HepG2 (cell line): ENCODE data around the gene TOLLIP. TPM values are rescaled to one million over a fixed set of nuclear protein-coding genes. Genes with fewer than 3 reads are reported as not detected.

Source experiments
- ATAC-seq: fragments of 200-7000 bp; cut with Tn5 transposase; 3 replicates; pipeline ENCODE4 v1.9.1; 2020; ENCODE audit warnings: mild to moderate bottlenecking, moderate library complexity
- BruUV-seq: library from RNA; stranded (reverse); fragments of 400-500 nt; replicated peaks from 2 replicates; lab custom pipeline; 2021; lab: Mats Ljungman, UMichigan
- CTCF ChIA-PET: fragments of 300-600 bp; formaldehyde crosslinking; extraction: SDS; loops from one replicate; lab custom pipeline; 2021; ENCODE audit warnings: low total read pairs, inconsistent platforms, low intra/inter-chr PET ratio; lab: Yijun Ruan, JAX
- POLR2A ChIA-PET: fragments of 350-600 bp; sonication (Branson Sonifier 250); formaldehyde crosslinking; loops from one replicate; lab custom pipeline; 2020; ENCODE audit warnings: antibody characterized with exemption, inconsistent platforms; lab: Yijun Ruan, JAX
- DNase-seq: peaks from one replicate; pipeline ENCODE4 v3.0.0-alpha.2; 2015; ENCODE audit warnings: low spot score
- FAIRE-seq: peaks from 3 replicates; lab custom pipeline; 2011; peaks lifted over from hg19 to GRCh38; lab: Jason Lieb, UNC
- H2AFZ ChIP-seq: one replicate; pipeline ENCODE4 v1.6.1; 2011; ENCODE audit warnings: low read length, inconsistent platforms
- H3K27ac ChIP-seq: fragments of 300-600 bp; 3 replicates; pipeline ENCODE4 v1.8.0; 2011; ENCODE audit warnings: mixed run types, mild to moderate bottlenecking, mixed read lengths, low read length, inconsistent platforms; ENCODE audit not compliant: insufficient read depth; ENCODE audit errors: extremely low read length
- H3K27me3 ChIP-seq, 2 experiments: fragments of 200-600 bp in 1 of 2; 2 replicates in 1 of 2; 3 replicates in 1 of 2; pipeline versions ENCODE4 v1.6.0 to v1.8.0; 2011; ENCODE audit warnings: low read length in 2 of 2, mild to moderate bottlenecking in 2 of 2, moderate library complexity in 2 of 2, inconsistent platforms in 1 of 2; ENCODE audit not compliant: insufficient read depth in 2 of 2, control insufficient read depth in 1 of 2
- H3K36me3 ChIP-seq, 2 experiments: fragments of 200-600 bp in 1 of 2; replicated peaks in 1 of 2; 2 replicates in 1 of 2; 3 replicates in 1 of 2; pipeline versions ENCODE4 v1.5.1 to v1.8.0; 2011; ENCODE audit warnings: low read length in 2 of 2, inconsistent platforms in 1 of 2; ENCODE audit not compliant: insufficient read depth in 2 of 2, control insufficient read depth in 1 of 2
- H3K4me1 ChIP-seq: 2 replicates; pipeline ENCODE4 v1.5.1; 2012; ENCODE audit warnings: low read length, inconsistent platforms; ENCODE audit not compliant: insufficient read depth
- H3K4me2 ChIP-seq: 2 replicates; pipeline ENCODE4 v1.6.0; 2011; ENCODE audit warnings: low read depth, low read length, inconsistent platforms
- H3K4me3 ChIP-seq, 3 experiments: fragments of 200-600 bp in 1 of 3; sonication (generic), shearing (Covaris generic) in 1 of 3; replicated peaks in 1 of 3; 2 replicates each; pipeline ENCODE4 v1.5.1; 2011 to 2016; ENCODE audit warnings: low read length in 3 of 3, inconsistent platforms in 2 of 3, low read depth in 2 of 3, mild to moderate bottlenecking in 2 of 3, control low read depth in 1 of 3, mixed read lengths in 1 of 3; ENCODE audit not compliant: insufficient read depth in 1 of 3
- H3K79me2 ChIP-seq: one replicate; pipeline ENCODE4 v1.6.1; 2011; ENCODE audit warnings: low read length, inconsistent platforms; ENCODE audit not compliant: insufficient read depth
- H3K9ac ChIP-seq: 2 replicates; pipeline ENCODE4 v1.6.0; 2011; ENCODE audit warnings: mild to moderate bottlenecking, low read depth, low read length, inconsistent platforms; ENCODE audit not compliant: insufficient read depth
- H3K9me3 ChIP-seq: 2 replicates; pipeline ENCODE4 v1.5.1; 2012; ENCODE audit warnings: mild to moderate bottlenecking, low read length
- H4K20me1 ChIP-seq: 2 replicates; pipeline ENCODE4 v1.6.0; 2011; ENCODE audit warnings: inconsistent platforms, mild to moderate bottlenecking, low read length, moderate library complexity; ENCODE audit not compliant: insufficient read depth
- BHLHE40 ChIP-seq: IDR thresholded peaks from 2 replicates; pipeline ENCODE4 v1.6.1; 2011; ENCODE audit warnings: low read length, improper control_type of control experiment
- CSRNP2 ChIP-seq: sonication (generic); formaldehyde crosslinking; conservative IDR thresholded peaks from 2 replicates; pipeline ENCODE4 v1.8.0; 2022; ENCODE audit warnings: low read depth, missing genetic modification reagents
- HNRNPLL ChIP-seq: fragments of 200-400 bp; formaldehyde crosslinking; IDR thresholded peaks from 2 replicates; pipeline ENCODE4 v1.6.1; 2017; ENCODE audit warnings: mild to moderate bottlenecking, low read depth, low read length; ENCODE audit not compliant: poor library complexity, severe bottlenecking
- MAFK ChIP-seq, 2 experiments: IDR thresholded peaks in 1 of 2; conservative IDR thresholded peaks in 1 of 2; 2 replicates each; pipeline ENCODE4 v1.6.1; 2011; ENCODE audit warnings: improper control_type of control experiment in 2 of 2, low read length in 2 of 2
- NBN ChIP-seq: fragments of 450-650 bp; conservative IDR thresholded peaks from 2 replicates; pipeline ENCODE4 v1.6.1; 2017
- NFYB ChIP-seq: sonication (generic); formaldehyde crosslinking; IDR thresholded peaks from 2 replicates; pipeline ENCODE4 v1.4.0; 2020; ENCODE audit warnings: missing genetic modification reagents
- NRL ChIP-seq: sonication (generic); formaldehyde crosslinking; IDR thresholded peaks from 2 replicates; pipeline ENCODE4 v1.5.0; 2020; ENCODE audit warnings: missing genetic modification reagents, mild to moderate bottlenecking, moderate library complexity, borderline replicate concordance
- ZMAT3 ChIP-seq: sonication (generic); formaldehyde crosslinking; conservative IDR thresholded peaks from 2 replicates; pipeline ENCODE4 v1.7.0; 2021; ENCODE audit warnings: missing genetic modification reagents
- ZNF660 ChIP-seq: sonication (generic); formaldehyde crosslinking; IDR thresholded peaks from 2 replicates; pipeline ENCODE4 v1.5.1; 2020; ENCODE audit warnings: mild to moderate bottlenecking, low read depth, missing genetic modification reagents, borderline replicate concordance
- ZNF782 ChIP-seq: sonication (generic); formaldehyde crosslinking; IDR thresholded peaks from 2 replicates; pipeline ENCODE4 v1.4.0; 2020; ENCODE audit warnings: missing genetic modification reagents, mild to moderate bottlenecking, borderline replicate concordance
- ZNF839 ChIP-seq: sonication (generic); formaldehyde crosslinking; IDR thresholded peaks from 2 replicates; pipeline ENCODE4 v1.4.0; 2020; ENCODE audit warnings: missing genetic modification reagents, mild to moderate bottlenecking, borderline replicate concordance
- WGBS: methylation state at CpG from one replicate; pipeline ENCODE4 v1.1.6; 2017; ENCODE audit warnings: low lambda C conversion rate; 5-methylcytosine and 5-hydroxymethylcytosine counted together
- in situ Hi-C: cut with HindIII; loops from 2 replicates; pipeline ENCODE4 v1.10.0; 2017; ENCODE audit warnings: low pct_unique_long_range_greater_than_20kb; ENCODE audit not compliant: extremely low pct_ligation_motif_present
- intact Hi-C: fragments of 100-400 bp; cut with micrococcal nuclease; formaldehyde crosslinking; loops from one replicate; pipeline ENCODE4 v1.10.0; 2022; ENCODE audit not compliant: unreplicated experiment
- polyA plus RNA-seq, 8 experiments: library from polyadenylated mRNA; depleted of rRNA in 3 of 8; stranded (reverse) in 7 of 8; unstranded in 1 of 8; fragments of >200 nt; fragmentation: Illumina TruSeq in 4 of 8; extraction: Trizol in 4 of 8; gene quantifications; 2 replicates each; pipeline versions ENCODE4 v1.2.1 to v1.2.3, GENCODE V29; 2011 to 2016; ENCODE audit warnings: low read depth in 4 of 8, missing spikeins in 1 of 8, mixed read lengths in 1 of 8; ENCODE audit not compliant: insufficient read depth in 1 of 8
- total RNA-seq, 5 experiments: library from RNA; depleted of rRNA; stranded (reverse); fragments of >200 nt; fragmentation: Illumina TruSeq; extraction: Trizol; gene quantifications; 2 replicates each; pipeline ENCODE4 v1.2.3, GENCODE V29; 2016; ENCODE audit warnings: low read depth in 1 of 5
- TF ChIP-seq, protein P1 (sequence below): sonication (generic); formaldehyde crosslinking; conservative IDR thresholded peaks from 2 replicates; pipeline ENCODE4 v1.4.0; 2020; ENCODE audit warnings: missing genetic modification reagents

Gene TOLLIP
- total and polyA plus RNA-seq, 2 of the 13 experiments (the other 11 are each of a cell fraction or from before 2014, with no cell fraction given): 25.9 to 47.5 TPM

- in situ Hi-C loops: no loop called here
- Histone ChIP-seq H3K4me3 (no peak overlapping the region), H2AFZ (no peak overlapping the region), H3K27me3 (peaks cover 5 to 17% of the 10 kb centered on the region in 2 experiments), H3K4me1 (peaks cover 19% of the 10 kb centered on the region), H3K79me2 (no peaks in the 10 kb centered on the region), H3K36me3 (no peaks in the 10 kb centered on the region), H3K27ac (no peak overlapping the region), H3K4me2 (no peak overlapping the region), H4K20me1 (no peaks in the 10 kb centered on the region), H3K9me3 (no peaks in the 10 kb centered on the region), H3K9ac (no peak overlapping the region)
- ATAC-seq (no peak), DNase-seq (no peak), FAIRE-seq (no peak)
- TF ChIP-seq HNRNPLL: no peak
- 0 out of 2 replicates have a peak, but pooled peaks have one; percentile 9 for TF ChIP-seq BHLHE40
- intact Hi-C loops: no loop called here
- ChIA-PET CTCF (no interaction called here), POLR2A (no interaction called here)
- WGBS: 56% methylated on average over 15 of the region's 15 CpGs
- BruUV-seq: no TSS peak
Observed at GRCh38 chr11:1339066-1339675, 29.7 kb upstream of the TOLLIP start.

- no peaks in the 10 kb centered on the region for H3K36me3 ChIP-seq
- peak; percentile 6; the same call in 1 of the 3 replicates for ATAC-seq
- intact Hi-C loops (no loop called here), in situ Hi-C loops (no loop called here)
- H3K27me3 ChIP-seq: peaks cover 3 to 11% of the 10 kb centered on the region in 2 experiments; a peak in 3 of 5 replicates
- H3K4me1 ChIP-seq: peaks cover 26% of the 10 kb centered on the region
- H2AFZ ChIP-seq: no peak overlapping the region
- no TSS peak for BruUV-seq
- no peak for FAIRE-seq
- H3K4me3 ChIP-seq: no peak overlapping the region
- ChIA-PET CTCF (no interaction called here), POLR2A (no interaction called here)
- no peaks in the 10 kb centered on the region for H3K79me2 ChIP-seq
- no peaks in the 10 kb centered on the region for H3K9me3 ChIP-seq
- H4K20me1 ChIP-seq: no peaks in the 10 kb centered on the region
- H3K4me2 ChIP-seq: no peak overlapping the region
- no peak overlapping the region for H3K27ac ChIP-seq
- no peak for DNase-seq
- 41% methylated on average over 27 of the region's 33 CpGs for WGBS
- H3K9ac ChIP-seq: no peak overlapping the region
- TF ChIP-seq ZMAT3 (no peak), NFYB (CRISPR knock-in tag) (no peak), MAFK (conservative IDR thresholded peaks at IDR 0.05 in 1 of 2, IDR thresholded peaks at IDR 0.05 in 1 of 2; ENCODE audit: low read length in 2 of 2) (no peak), NRL (no peak), ZNF660 (CRISPR knock-in tag) (no peak), CSRNP2 (no peak), ZNF782 (CRISPR knock-in tag) (no peak), ZNF839 (CRISPR knock-in tag) (no peak), NBN (no peak)
- TF ChIP-seq, protein P1, sequence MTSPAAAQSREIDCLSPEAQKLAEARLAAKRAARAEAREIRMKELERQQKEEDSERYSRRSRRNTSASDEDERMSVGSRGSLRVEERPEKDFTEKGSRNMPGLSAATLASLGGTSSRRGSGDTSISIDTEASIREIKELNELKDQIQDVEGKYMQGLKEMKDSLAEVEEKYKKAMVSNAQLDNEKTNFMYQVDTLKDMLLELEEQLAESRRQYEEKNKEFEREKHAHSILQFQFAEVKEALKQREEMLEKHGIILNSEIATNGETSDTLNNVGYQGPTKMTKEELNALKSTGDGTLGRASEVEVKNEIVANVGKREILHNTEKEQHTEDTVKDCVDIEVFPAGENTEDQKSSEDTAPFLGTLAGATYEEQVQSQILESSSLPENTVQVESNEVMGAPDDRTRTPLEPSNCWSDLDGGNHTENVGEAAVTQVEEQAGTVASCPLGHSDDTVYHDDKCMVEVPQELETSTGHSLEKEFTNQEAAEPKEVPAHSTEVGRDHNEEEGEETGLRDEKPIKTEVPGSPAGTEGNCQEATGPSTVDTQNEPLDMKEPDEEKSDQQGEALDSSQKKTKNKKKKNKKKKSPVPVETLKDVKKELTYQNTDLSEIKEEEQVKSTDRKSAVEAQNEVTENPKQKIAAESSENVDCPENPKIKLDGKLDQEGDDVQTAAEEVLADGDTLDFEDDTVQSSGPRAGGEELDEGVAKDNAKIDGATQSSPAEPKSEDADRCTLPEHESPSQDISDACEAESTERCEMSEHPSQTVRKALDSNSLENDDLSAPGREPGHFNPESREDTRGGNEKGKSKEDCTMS: no peak
Observed at GRCh38 chr11:1338201-1339065, 29.0 kb upstream of the TOLLIP start.
